Testis (tissue), 3 donors: ENCODE results near the gene LGALS8. TPM values are rescaled to one million over a fixed set of nuclear protein-coding genes. Genes with fewer than 3 reads are reported as not detected.

Experiments used
- DNase-seq: peaks from one replicate; pipeline ENCODE4 v3.0.0-alpha.2; 2019
- H3K27ac ChIP-seq, 2 donors: fragments of 200-600 bp; sonication (generic); one replicate each; pipeline ENCODE4 v1.5.1; 2019
- H3K27me3 ChIP-seq: fragments of 200-600 bp; sonication (generic); one replicate; pipeline ENCODE4 v1.5.1; 2019
- H3K36me3 ChIP-seq: fragments of 200-600 bp; sonication (generic); one replicate; pipeline ENCODE4 v1.5.1; 2017; ENCODE audit warnings: low read depth; ENCODE audit errors: missing control alignments
- H3K4me1 ChIP-seq: fragments of 200-600 bp; sonication (generic); one replicate; pipeline ENCODE4 v1.5.1; 2019
- H3K4me3 ChIP-seq, 2 donors: fragments of 200-600 bp; sonication (generic); one replicate each; pipeline ENCODE4 v1.5.1; 2017 to 2019
- H3K9me3 ChIP-seq: fragments of 200-600 bp; sonication (generic); one replicate; pipeline ENCODE4 v1.5.1; 2017
- POLR2A ChIP-seq: fragments of 450-650 bp; IDR thresholded peaks from one replicate; pipeline ENCODE4 v1.6.1; 2017; ENCODE audit warnings: antibody characterized with exemption, mild to moderate bottlenecking, moderate library complexity
- WGBS, 2 donors: methylation state at CpG; one replicate each; pipeline ENCODE4 v1.1.5; 2018; 5-methylcytosine and 5-hydroxymethylcytosine counted together
- intact Hi-C: fragments of 100-400 bp; cut with DNase I; formaldehyde crosslinking; loops from one replicate; pipeline ENCODE4 v1.15.1; 2023; ENCODE audit warnings: low total_unique reads
- polyA plus RNA-seq: library from polyadenylated mRNA; stranded (reverse); fragments of 350-450 nt; fragmentation: Illumina TruSeq; extraction: RNeasy Lipid Tissue Mini Kit (QIAGEN cat#74804); gene quantifications from one replicate; pipeline ENCODE4 v1.2.3, GENCODE V29; 2014; ENCODE audit warnings: low read depth, low replicate concordance; ENCODE audit not compliant: insufficient read depth
- total RNA-seq, 2 donors: library from RNA; depleted of rRNA; stranded (reverse); fragments of >200 nt; gene quantifications; one replicate each; pipeline ENCODE4 v1.2.3, GENCODE V29; 2016
- TF ChIP-seq, protein P1 (sequence below), 3 experiments: fragments of 450-650 bp in 2 of 3; fragments of 200-600 bp in 1 of 3; sonication (generic) in 1 of 3; IDR thresholded peaks; one replicate each; pipeline ENCODE4 v1.5.1; 2016 to 2019; ENCODE audit warnings: antibody characterized with exemption in 3 of 3, mild to moderate bottlenecking in 2 of 3, moderate library complexity in 1 of 3

Gene LGALS8
- total and polyA plus RNA-seq, 3 donors from 2014 or later: 114 to 122 (median 115) TPM

DNA sequence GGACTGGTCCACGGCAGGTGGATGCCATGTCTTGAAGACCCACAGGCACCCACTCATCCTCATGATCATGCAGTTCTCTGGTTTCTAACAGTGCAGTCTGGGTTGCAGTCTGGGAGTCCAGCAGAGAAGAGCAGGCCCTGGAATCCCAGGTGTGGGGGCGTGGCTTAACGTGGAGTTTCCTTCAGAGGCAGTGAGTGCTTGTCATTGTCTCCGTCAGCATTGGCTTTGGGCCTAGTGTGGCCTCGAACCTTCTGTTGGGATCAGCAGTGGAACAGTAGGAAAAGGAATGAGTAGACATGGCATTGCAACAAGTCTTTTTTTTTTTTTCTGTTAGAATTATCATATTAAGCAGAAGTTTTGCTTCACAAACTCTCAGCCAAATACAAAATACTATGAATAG, 12.8 kb downstream of the LGALS8 start:
- no peak overlapping the region for H3K27ac ChIP-seq
- 75 to 76% methylated on average over 5 of the region's 5 CpGs for WGBS, 2 donors
- no peaks in the 10 kb centered on the region for H3K9me3 ChIP-seq
- DNase-seq: no peak
- H3K36me3 ChIP-seq: no peaks in the 10 kb centered on the region
- H3K4me1 ChIP-seq: no peaks in the 10 kb centered on the region
- TF ChIP-seq POLR2A: no peak
- TF ChIP-seq, protein P1, sequence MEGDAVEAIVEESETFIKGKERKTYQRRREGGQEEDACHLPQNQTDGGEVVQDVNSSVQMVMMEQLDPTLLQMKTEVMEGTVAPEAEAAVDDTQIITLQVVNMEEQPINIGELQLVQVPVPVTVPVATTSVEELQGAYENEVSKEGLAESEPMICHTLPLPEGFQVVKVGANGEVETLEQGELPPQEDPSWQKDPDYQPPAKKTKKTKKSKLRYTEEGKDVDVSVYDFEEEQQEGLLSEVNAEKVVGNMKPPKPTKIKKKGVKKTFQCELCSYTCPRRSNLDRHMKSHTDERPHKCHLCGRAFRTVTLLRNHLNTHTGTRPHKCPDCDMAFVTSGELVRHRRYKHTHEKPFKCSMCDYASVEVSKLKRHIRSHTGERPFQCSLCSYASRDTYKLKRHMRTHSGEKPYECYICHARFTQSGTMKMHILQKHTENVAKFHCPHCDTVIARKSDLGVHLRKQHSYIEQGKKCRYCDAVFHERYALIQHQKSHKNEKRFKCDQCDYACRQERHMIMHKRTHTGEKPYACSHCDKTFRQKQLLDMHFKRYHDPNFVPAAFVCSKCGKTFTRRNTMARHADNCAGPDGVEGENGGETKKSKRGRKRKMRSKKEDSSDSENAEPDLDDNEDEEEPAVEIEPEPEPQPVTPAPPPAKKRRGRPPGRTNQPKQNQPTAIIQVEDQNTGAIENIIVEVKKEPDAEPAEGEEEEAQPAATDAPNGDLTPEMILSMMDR (IDR thresholded peaks at IDR 0.05): no peak
- no peak overlapping the region for H3K4me3 ChIP-seq
- intact Hi-C loops: no loop called here
- no peaks in the 10 kb centered on the region for H3K27me3 ChIP-seq

DNA sequence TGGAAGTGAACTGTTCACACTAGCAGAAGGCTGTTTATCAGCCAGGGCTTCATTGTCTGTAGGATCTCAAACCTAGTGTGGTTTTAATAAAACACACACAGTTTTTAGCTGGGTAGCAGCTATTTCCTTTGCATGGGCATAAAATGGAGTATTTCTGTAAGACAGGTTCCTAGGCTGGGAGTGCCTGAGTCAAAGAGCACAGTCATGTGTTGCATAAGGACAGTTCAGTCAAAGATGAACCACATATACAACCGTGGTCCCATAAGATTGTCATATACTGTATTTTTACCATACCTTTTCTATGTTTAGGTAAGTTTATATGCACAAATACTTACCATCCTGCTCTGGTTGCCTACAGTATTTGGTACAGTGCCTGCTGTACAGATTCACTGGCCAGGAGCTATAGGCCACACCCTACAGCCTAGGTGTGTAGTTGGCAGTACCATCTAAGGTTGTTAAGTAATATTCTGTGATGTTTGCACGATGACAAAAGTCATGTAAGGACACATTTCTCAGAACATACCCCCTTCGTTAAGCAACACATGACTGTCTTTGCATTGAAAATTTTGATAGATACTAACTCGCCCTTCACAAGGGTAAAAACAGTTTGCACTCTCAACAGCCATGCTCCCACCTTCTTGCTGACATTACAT, 17.2 kb downstream of the LGALS8 start:
- Histone ChIP-seq H3K27me3 (no peaks in the 10 kb centered on the region), H3K4me1 (no peaks in the 10 kb centered on the region), H3K27ac (no peak overlapping the region), H3K4me3 (no peak overlapping the region), H3K36me3 (no peaks in the 10 kb centered on the region), H3K9me3 (no peaks in the 10 kb centered on the region)
- WGBS, 2 donors: 93 to 96% methylated on average over 4 of the region's 4 CpGs
- TF ChIP-seq, protein P1 (IDR thresholded peaks at IDR 0.05): no peak
- TF ChIP-seq POLR2A: no peak
- no peak for DNase-seq
- intact Hi-C loops: no loop called here

DNA sequence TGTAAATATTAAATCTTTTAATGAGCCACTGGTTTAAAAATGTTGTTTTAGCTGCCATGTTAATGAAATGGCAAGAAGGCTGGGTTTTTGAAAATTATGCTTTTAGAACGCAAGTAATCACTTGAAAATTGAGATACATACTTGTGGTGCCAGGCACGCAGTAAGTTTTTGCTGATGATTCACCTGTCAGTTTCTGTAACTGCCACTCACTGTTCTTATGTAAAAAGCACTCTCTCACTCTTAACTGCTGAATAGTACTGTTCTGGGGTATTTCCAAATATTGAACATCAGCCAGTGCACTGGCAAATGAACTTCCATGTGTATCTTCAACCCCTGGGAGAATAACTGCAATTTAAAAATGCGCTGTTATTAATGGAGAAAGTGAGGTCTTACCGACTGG, 17.9 kb downstream of the LGALS8 start:
- Histone ChIP-seq H3K9me3 (no peaks in the 10 kb centered on the region), H3K4me3 (no peak overlapping the region), H3K27me3 (no peaks in the 10 kb centered on the region), H3K4me1 (no peaks in the 10 kb centered on the region), H3K36me3 (no peaks in the 10 kb centered on the region), H3K27ac (no peak overlapping the region)
- intact Hi-C loops: no loop called here
- 93 to 94% methylated on average over 4 of the region's 4 CpGs for WGBS, 2 donors
- TF ChIP-seq POLR2A: no peak
- TF ChIP-seq, protein P1 (IDR thresholded peaks at IDR 0.05): no peak
- no peak for DNase-seq

DNA sequence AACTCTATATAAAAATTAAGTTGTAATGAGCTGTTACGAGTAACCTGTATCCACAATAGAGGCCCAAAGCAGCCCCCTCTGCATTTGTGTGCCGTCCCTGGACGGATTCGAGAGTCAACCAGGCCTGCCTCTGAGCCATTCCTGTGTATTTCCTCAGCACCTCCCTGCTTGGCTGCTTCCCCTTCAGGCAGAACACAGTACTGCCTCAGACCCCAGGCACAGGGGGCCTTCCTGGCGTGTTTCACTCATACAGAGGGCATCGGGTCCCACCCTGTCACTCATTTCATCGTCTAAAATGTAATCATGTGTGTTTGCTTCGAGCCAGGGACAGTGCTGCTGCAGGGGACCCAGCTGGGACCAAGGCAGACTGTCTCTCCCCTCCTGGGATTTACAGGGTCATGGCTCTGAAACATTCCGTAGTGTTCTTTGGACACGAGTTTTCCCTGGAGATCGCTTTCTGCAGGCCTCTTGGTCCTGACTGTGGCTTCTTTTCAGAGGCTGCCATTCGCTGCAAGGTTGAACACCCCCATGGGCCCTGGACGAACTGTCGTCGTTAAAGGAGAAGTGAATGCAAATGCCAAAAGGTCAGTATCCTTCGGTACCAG, 19.4 kb downstream of the LGALS8 start:
- H3K4me3 ChIP-seq: no peak overlapping the region
- H3K9me3 ChIP-seq: no peaks in the 10 kb centered on the region
- DNase-seq: no peak
- intact Hi-C loops: no loop called here
- H3K27me3 ChIP-seq: no peaks in the 10 kb centered on the region
- 66 to 77% methylated on average over 16 of the region's 16 CpGs for WGBS, 2 donors
- no peak overlapping the region for H3K27ac ChIP-seq
- no peaks in the 10 kb centered on the region for H3K36me3 ChIP-seq
- H3K4me1 ChIP-seq: no peaks in the 10 kb centered on the region
- TF ChIP-seq, protein P1 (IDR thresholded peaks at IDR 0.05): no peak
- TF ChIP-seq POLR2A: no peak
